PFSK-1 (cell line): ENCODE data around the gene SLC8A1.

Experiments used
- POLR2AphosphoS5 ChIP-seq: IDR thresholded peaks from 2 replicates; pipeline ENCODE4 v1.6.1; 2012; ENCODE audit warnings: low read depth, mild to moderate bottlenecking, control low read depth, low read length, moderate library complexity
- REST ChIP-seq, 2 experiments: IDR thresholded peaks; 2 replicates each; pipeline versions ENCODE4 v1.6.1 to v1.8.0; 2011 to 2012; ENCODE audit warnings: low read depth in 2 of 2, low read length in 2 of 2, control low read depth in 1 of 2, inconsistent platforms in 1 of 2, mild to moderate bottlenecking in 1 of 2, moderate library complexity in 1 of 2; ENCODE audit not compliant: insufficient read depth in 1 of 2

GRCh38 chr2:40286721-40287120 is 165.2 kb downstream of the SLC8A1 start:
- TF ChIP-seq POLR2AphosphoS5, result no peak
- no peak for TF ChIP-seq REST (IDR thresholded peaks at IDR 0.05; ENCODE audit: insufficient read depth in 1 of 2, low read depth in 2 of 2, low read length in 2 of 2)
